ENCODE results near the gene PTGR2. TPM values are rescaled to one million over a fixed set of nuclear protein-coding genes. Genes with fewer than 3 reads are reported as not detected.

The PTGR2 gene
- total RNA-seq, 4 donors from 2014 or later, result 6.3 to 12.9 (median 9.0) TPM

- no peaks in the 10 kb centered on the region for H3K27me3 ChIP-seq
- no peak for TF ChIP-seq POLR2A (IDR thresholded peaks at IDR 0.05)
- TF ChIP-seq EP300 (IDR thresholded peaks at IDR 0.05), result no peak
- TF ChIP-seq CTCF (IDR thresholded peaks at IDR 0.05), result no peak
- 92 to 100% methylated on average over 1 of the region's 1 CpG for WGBS, 2 donors
- no peaks in the 10 kb centered on the region for H3K9me3 ChIP-seq
- H3K36me3 ChIP-seq, result no peaks in the 10 kb centered on the region
- no peak overlapping the region for H3K4me3 ChIP-seq
- no peak for DNase-seq (ENCODE audit: low spot score in 2 of 2)
- no peaks in the 10 kb centered on the region for H3K4me1 ChIP-seq
- no peak overlapping the region for H3K27ac ChIP-seq
These were observed 9.4 kb upstream of the PTGR2 start for GRCh38 chr14:73842201-73842600.

GRCh38 chr14:73842851-73843250, 8.8 kb upstream of the PTGR2 start:
- H3K27me3 ChIP-seq, result no peaks in the 10 kb centered on the region
- no peak for TF ChIP-seq POLR2A (IDR thresholded peaks at IDR 0.05)
- TF ChIP-seq CTCF (IDR thresholded peaks at IDR 0.05), result no peak
- TF ChIP-seq EP300 (IDR thresholded peaks at IDR 0.05), result no peak

GRCh38 chr14:73843296-73843695, 8.3 kb upstream of the PTGR2 start:
- no peak for DNase-seq (ENCODE audit: low spot score in 2 of 2)
- no peaks in the 10 kb centered on the region for H3K36me3 ChIP-seq
- H3K9me3 ChIP-seq, result no peaks in the 10 kb centered on the region
- H3K27ac ChIP-seq, result no peak overlapping the region
- TF ChIP-seq POLR2A (IDR thresholded peaks at IDR 0.05) (no peak), EP300 (IDR thresholded peaks at IDR 0.05) (no peak), CTCF (IDR thresholded peaks at IDR 0.05) (no peak)
- no peaks in the 10 kb centered on the region for H3K27me3 ChIP-seq
- no peak overlapping the region for H3K4me3 ChIP-seq
- 46 to 62% methylated on average over 2 of the region's 2 CpGs for WGBS, 2 donors
- no peaks in the 10 kb centered on the region for H3K4me1 ChIP-seq

More at GRCh38 chr14:73842851-73843250, 8.8 kb upstream of the PTGR2 start:
- Histone ChIP-seq H3K36me3 (no peaks in the 10 kb centered on the region), H3K4me3 (no peak overlapping the region), H3K9me3 (no peaks in the 10 kb centered on the region), H3K4me1 (no peaks in the 10 kb centered on the region), H3K27ac (no peak overlapping the region)
- 75 to 78% methylated on average over 2 of the region's 2 CpGs for WGBS, 2 donors
- DNase-seq (ENCODE audit: low spot score in 2 of 2), result no peak

- no peak for DNase-seq (ENCODE audit: low spot score in 2 of 2)
- peaks cover 0 to 9% (median 5%) of the 10 kb centered on the region in 4 donors for H3K4me1 ChIP-seq
- no peaks in the 10 kb centered on the region for H3K27me3 ChIP-seq
- no peak for TF ChIP-seq CTCF (IDR thresholded peaks at IDR 0.05)
- no peak for TF ChIP-seq POLR2A (IDR thresholded peaks at IDR 0.05)
- no peak for TF ChIP-seq EP300 (IDR thresholded peaks at IDR 0.05)
- WGBS, 2 donors, result 49 to 54% methylated on average over 4 of the region's 4 CpGs
- no peaks in the 10 kb centered on the region for H3K9me3 ChIP-seq
- H3K4me3 ChIP-seq, result no peak overlapping the region
- no peak overlapping the region for H3K27ac ChIP-seq
- H3K36me3 ChIP-seq, result no peaks in the 10 kb centered on the region
These were observed 4.7 kb upstream of the PTGR2 start for GRCh38 chr14:73846947-73847346.

GRCh38 chr14:73851000-73851399, 631 bp upstream of the PTGR2 start:
- DNase-seq (ENCODE audit: low spot score in 2 of 2), result no peak
- WGBS, 2 donors, result 34 to 41% methylated on average over 6 of the region's 6 CpGs
- Histone ChIP-seq H3K9me3 (no peaks in the 10 kb centered on the region), H3K36me3 (no peaks in the 10 kb centered on the region), H3K4me1 (peaks cover 0 to 22% (median 9%) of the 10 kb centered on the region in 4 donors), H3K27ac (peak overlapping the region; percentile 90 to 99 (median 94)), H3K4me3 (peak overlapping the region; percentile 45 to 74 (median 62)), H3K27me3 (no peaks in the 10 kb centered on the region)
- TF ChIP-seq EP300 (IDR thresholded peaks at IDR 0.05), result no peak
- TF ChIP-seq POLR2A (IDR thresholded peaks at IDR 0.05), result no peak

- DNase-seq (ENCODE audit: low spot score in 2 of 2), result no peak
- no peaks in the 10 kb centered on the region for H3K9me3 ChIP-seq
- H3K27ac ChIP-seq, result no peak overlapping the region
- no peak overlapping the region for H3K4me3 ChIP-seq
- no peaks in the 10 kb centered on the region for H3K27me3 ChIP-seq
- no peaks in the 10 kb centered on the region for H3K4me1 ChIP-seq
- peaks cover 0 to 39% (median 0%) of the 10 kb centered on the region in 3 donors for H3K36me3 ChIP-seq
- TF ChIP-seq EP300 (IDR thresholded peaks at IDR 0.05) (no peak), CTCF (IDR thresholded peaks at IDR 0.05) (no peak), POLR2A (IDR thresholded peaks at IDR 0.05) (no peak)
These were observed 7.5 kb downstream of the PTGR2 start for GRCh38 chr14:73859145-73859544.

Measured in tibial nerve (tissue), 4 donors.